ENCODE data around the gene P4HA3.
"Not testable (repeated sequence)": the region's sequence is repeated elsewhere in the genome, so short reads cannot be mapped to it uniquely, and the experiment has no call there.

The P4HA3 gene

GRCh38 chr11:74311352-74311926 is at the start of gene P4HA3:
Gene P4HA3, minus strand, starts transcription at chr11:74311640. Its CDS starts 29 bp downstream, at chr11:74311611.
- no peak for DNase-seq

GRCh38 chr11:74357449-74357848 is 46.0 kb upstream of the P4HA3 start:
- no peak for DNase-seq

- no peak for DNase-seq
Measured at GRCh38 chr11:74355626-74356025, 44.2 kb upstream of the P4HA3 start.

GRCh38 chr11:74354036-74354435 is 42.6 kb upstream of the P4HA3 start:
- no peak for DNase-seq

- no peak for DNase-seq
Measured at GRCh38 chr11:74347381-74347780, 35.9 kb upstream of the P4HA3 start.

- no peak for DNase-seq
Measured at GRCh38 chr11:74345420-74345819, 34.0 kb upstream of the P4HA3 start.

GRCh38 chr11:74341921-74342320 is 30.5 kb upstream of the P4HA3 start:
- DNase-seq = no peak

- no peak for DNase-seq
Measured at GRCh38 chr11:74339619-74340018, 28.2 kb upstream of the P4HA3 start.

- DNase-seq = no peak
Measured at GRCh38 chr11:74338963-74339362, 27.5 kb upstream of the P4HA3 start.

GRCh38 chr11:74333193-74333592 is 21.8 kb upstream of the P4HA3 start:
- DNase-seq = no peak

GRCh38 chr11:74332291-74332690 is 20.9 kb upstream of the P4HA3 start:
- no peak for DNase-seq

GRCh38 chr11:74331000-74331399 is 19.6 kb upstream of the P4HA3 start:
- DNase-seq = not testable (repeated sequence)

- no peak for DNase-seq
Measured at GRCh38 chr11:74330075-74330858, 18.8 kb upstream of the P4HA3 start.

- DNase-seq = no peak
Measured at GRCh38 chr11:74327076-74327475, 15.6 kb upstream of the P4HA3 start.

- DNase-seq = no peak
Measured at GRCh38 chr11:74326665-74327064, 15.2 kb upstream of the P4HA3 start.

GRCh38 chr11:74325649-74326645 is 14.5 kb upstream of the P4HA3 start:
- DNase-seq = peak; percentile 66

GRCh38 chr11:74322667-74323066 is 11.2 kb upstream of the P4HA3 start:
- DNase-seq = no peak

GRCh38 chr11:74321487-74322188 is 10.2 kb upstream of the P4HA3 start:
- DNase-seq = no peak

- no peak for DNase-seq
Measured at GRCh38 chr11:74320538-74320937, 9.1 kb upstream of the P4HA3 start.

GRCh38 chr11:74319139-74319816 is 7.8 kb upstream of the P4HA3 start:
- no peak for DNase-seq

GRCh38 chr11:74318241-74318932 is 6.9 kb upstream of the P4HA3 start:
- no peak for DNase-seq
